ENCODE results near the gene PRKCE. TPM values are rescaled to one million over a fixed set of nuclear protein-coding genes. Genes with fewer than 3 reads are reported as not detected.

The PRKCE gene
- total RNA-seq, 1 experiment from 2014 or later: 17.7 TPM

GRCh38 chr2:45700407-45701013 lies 49.0 kb downstream of the PRKCE start:
- Mint-ChIP-seq H3K36me3 (ENCODE audit: insufficient read depth, unreplicated experiment) (peaks cover 5% of the 10 kb centered on the region), H3K27me3 (ENCODE audit: unreplicated experiment) (no peaks in the 10 kb centered on the region), H3K4me1 (ENCODE audit: low read depth, unreplicated experiment) (no peaks in the 10 kb centered on the region), H3K27ac (ENCODE audit: unreplicated experiment) (no peak overlapping the region), H3K9me3 (ENCODE audit: low read depth, unreplicated experiment) (no peaks in the 10 kb centered on the region), H3K4me3 (ENCODE audit: low read depth, unreplicated experiment) (no peak overlapping the region)
- DNase-seq: no peak
- BruUV-seq (replicated peaks): no TSS peak
- CTCF ChIA-PET: no interaction called here
- intact Hi-C loops (cut with micrococcal nuclease; ENCODE audit: unreplicated experiment): no loop called here
- TF ChIP-seq, protein P1, sequence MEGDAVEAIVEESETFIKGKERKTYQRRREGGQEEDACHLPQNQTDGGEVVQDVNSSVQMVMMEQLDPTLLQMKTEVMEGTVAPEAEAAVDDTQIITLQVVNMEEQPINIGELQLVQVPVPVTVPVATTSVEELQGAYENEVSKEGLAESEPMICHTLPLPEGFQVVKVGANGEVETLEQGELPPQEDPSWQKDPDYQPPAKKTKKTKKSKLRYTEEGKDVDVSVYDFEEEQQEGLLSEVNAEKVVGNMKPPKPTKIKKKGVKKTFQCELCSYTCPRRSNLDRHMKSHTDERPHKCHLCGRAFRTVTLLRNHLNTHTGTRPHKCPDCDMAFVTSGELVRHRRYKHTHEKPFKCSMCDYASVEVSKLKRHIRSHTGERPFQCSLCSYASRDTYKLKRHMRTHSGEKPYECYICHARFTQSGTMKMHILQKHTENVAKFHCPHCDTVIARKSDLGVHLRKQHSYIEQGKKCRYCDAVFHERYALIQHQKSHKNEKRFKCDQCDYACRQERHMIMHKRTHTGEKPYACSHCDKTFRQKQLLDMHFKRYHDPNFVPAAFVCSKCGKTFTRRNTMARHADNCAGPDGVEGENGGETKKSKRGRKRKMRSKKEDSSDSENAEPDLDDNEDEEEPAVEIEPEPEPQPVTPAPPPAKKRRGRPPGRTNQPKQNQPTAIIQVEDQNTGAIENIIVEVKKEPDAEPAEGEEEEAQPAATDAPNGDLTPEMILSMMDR (IDR thresholded peaks at IDR 0.05; ENCODE audit: unreplicated experiment): no peak

DNA sequence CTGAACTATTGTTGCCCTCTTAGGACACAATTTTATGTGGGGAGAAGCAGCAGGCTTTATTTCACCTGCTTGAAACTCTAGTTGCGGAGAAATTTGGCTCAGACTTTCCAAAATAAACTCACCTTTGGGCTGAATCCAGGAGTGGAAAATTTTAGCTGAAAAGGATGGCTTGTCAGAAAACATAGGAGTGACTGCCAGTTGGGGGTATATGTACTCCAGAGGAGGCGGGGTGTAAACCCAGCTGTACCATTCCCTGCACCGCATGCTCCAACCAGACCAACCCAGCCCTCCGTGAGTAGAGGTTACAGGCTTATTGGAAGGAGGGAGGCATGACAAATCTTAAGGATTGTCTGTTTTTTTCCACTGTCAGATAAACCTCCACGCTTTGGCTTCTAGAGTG lies 53.8 kb downstream of the PRKCE start:
- DNase-seq: no peak
- no peaks in the 10 kb centered on the region for H3K4me1 Mint-ChIP-seq (ENCODE audit: low read depth, unreplicated experiment)
- peaks cover 2% of the 10 kb centered on the region for H3K36me3 Mint-ChIP-seq (ENCODE audit: insufficient read depth, unreplicated experiment)
- intact Hi-C loops (cut with micrococcal nuclease; ENCODE audit: unreplicated experiment): no loop called here
- H3K27me3 Mint-ChIP-seq (ENCODE audit: unreplicated experiment): no peaks in the 10 kb centered on the region
- no peak overlapping the region for H3K27ac Mint-ChIP-seq (ENCODE audit: unreplicated experiment)
- BruUV-seq (replicated peaks): no TSS peak
- no peak overlapping the region for H3K4me3 Mint-ChIP-seq (ENCODE audit: low read depth, unreplicated experiment)
- CTCF ChIA-PET: no interaction called here
- TF ChIP-seq, protein P1 (IDR thresholded peaks at IDR 0.05; ENCODE audit: unreplicated experiment): no peak
- no peaks in the 10 kb centered on the region for H3K9me3 Mint-ChIP-seq (ENCODE audit: low read depth, unreplicated experiment)

DNA sequence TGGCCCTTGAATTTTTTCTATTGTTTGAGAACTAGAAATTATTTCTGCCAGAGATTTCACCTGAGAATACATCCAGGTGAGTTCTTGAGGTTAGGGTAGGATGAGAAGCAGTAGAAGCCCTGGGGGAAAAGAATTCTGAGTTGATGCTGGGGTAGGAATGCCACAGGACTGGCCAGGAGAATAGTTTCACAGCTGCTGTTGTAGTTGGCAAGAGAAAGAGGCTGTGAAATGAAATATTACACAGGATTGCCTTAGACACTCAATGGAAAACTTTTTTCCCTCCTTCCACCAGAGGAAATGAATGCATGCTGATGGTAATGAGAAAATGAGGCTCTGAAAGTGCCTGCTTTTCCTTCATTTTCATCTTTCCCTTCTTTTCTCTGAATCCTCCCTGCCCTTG lies 54.6 kb downstream of the PRKCE start:
- CTCF ChIA-PET: no interaction called here
- H3K36me3 Mint-ChIP-seq (ENCODE audit: insufficient read depth, unreplicated experiment): no peaks in the 10 kb centered on the region
- no peak overlapping the region for H3K4me3 Mint-ChIP-seq (ENCODE audit: low read depth, unreplicated experiment)
- H3K9me3 Mint-ChIP-seq (ENCODE audit: low read depth, unreplicated experiment): no peaks in the 10 kb centered on the region
- DNase-seq: no peak
- no peaks in the 10 kb centered on the region for H3K4me1 Mint-ChIP-seq (ENCODE audit: low read depth, unreplicated experiment)
- no peaks in the 10 kb centered on the region for H3K27me3 Mint-ChIP-seq (ENCODE audit: unreplicated experiment)
- TF ChIP-seq, protein P1 (IDR thresholded peaks at IDR 0.05; ENCODE audit: unreplicated experiment): no peak
- no TSS peak for BruUV-seq (replicated peaks)
- H3K27ac Mint-ChIP-seq (ENCODE audit: unreplicated experiment): no peak overlapping the region
- intact Hi-C loops (cut with micrococcal nuclease; ENCODE audit: unreplicated experiment): no loop called here

DNA sequence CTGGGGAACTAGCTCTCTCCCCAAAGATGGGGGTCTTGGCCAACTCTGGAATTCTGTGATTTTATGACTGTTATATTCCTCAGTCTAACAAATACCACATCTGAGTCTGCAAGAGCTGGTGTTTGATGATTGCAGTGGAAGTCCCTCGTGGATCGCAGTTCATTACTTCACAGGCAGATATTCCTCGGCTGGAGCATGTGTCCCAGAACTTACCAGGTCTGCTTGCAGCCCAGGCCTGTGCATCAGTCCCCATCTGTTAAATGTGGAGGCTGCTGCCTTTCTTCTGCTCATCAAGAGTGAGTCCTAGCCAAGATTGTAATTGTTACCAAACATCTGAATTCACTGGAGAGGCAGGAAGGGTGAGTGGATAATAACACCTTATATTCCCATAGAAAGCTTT lies 55.5 kb downstream of the PRKCE start:
- H3K9me3 Mint-ChIP-seq (ENCODE audit: low read depth, unreplicated experiment): no peaks in the 10 kb centered on the region
- TF ChIP-seq, protein P1 (IDR thresholded peaks at IDR 0.05; ENCODE audit: unreplicated experiment): no peak
- no peaks in the 10 kb centered on the region for H3K36me3 Mint-ChIP-seq (ENCODE audit: insufficient read depth, unreplicated experiment)
- H3K4me3 Mint-ChIP-seq (ENCODE audit: low read depth, unreplicated experiment): no peak overlapping the region
- H3K27me3 Mint-ChIP-seq (ENCODE audit: unreplicated experiment): no peaks in the 10 kb centered on the region
- CTCF ChIA-PET: no interaction called here
- no peak for DNase-seq
- H3K27ac Mint-ChIP-seq (ENCODE audit: unreplicated experiment): no peak overlapping the region
- intact Hi-C loops (cut with micrococcal nuclease; ENCODE audit: unreplicated experiment): no loop called here
- H3K4me1 Mint-ChIP-seq (ENCODE audit: low read depth, unreplicated experiment): no peaks in the 10 kb centered on the region
- BruUV-seq (replicated peaks): no TSS peak

Measured in Calu3 (cell line).